H9 (cell line): ENCODE results near the gene KRTAP22-1. TPM values are rescaled to one million over a fixed set of nuclear protein-coding genes. Genes with fewer than 3 reads are reported as not detected.

Experiments
- DNase-seq: peaks from one replicate; pipeline ENCODE4 v3.0.0-alpha.2; 2017
- H2AFZ ChIP-seq: one replicate; pipeline ENCODE4 v1.6.1; 2013; ENCODE audit warnings: mild to moderate bottlenecking, low read length, control low read depth, moderate library complexity
- H2AK5ac ChIP-seq: 2 replicates; pipeline ENCODE4 v1.6.1; 2013; ENCODE audit warnings: low read length, control low read depth, mixed read lengths; ENCODE audit not compliant: insufficient read length
- H2BK120ac ChIP-seq: one replicate; pipeline ENCODE4 v1.6.1; 2013; ENCODE audit warnings: low read depth, mild to moderate bottlenecking, low read length, control low read depth, inconsistent platforms; ENCODE audit not compliant: poor library complexity, severe bottlenecking
- H2BK12ac ChIP-seq: 2 replicates; pipeline ENCODE4 v1.6.1; 2013; ENCODE audit warnings: low read length, control low read depth, mixed read lengths, low read depth; ENCODE audit not compliant: insufficient read length
- H2BK15ac ChIP-seq: 2 replicates; pipeline ENCODE4 v1.6.1; 2013; ENCODE audit warnings: low read depth, low read length, control low read depth
- H2BK20ac ChIP-seq: one replicate; pipeline ENCODE4 v1.6.1; 2013; ENCODE audit warnings: low read depth, mild to moderate bottlenecking, low read length, control low read depth, inconsistent platforms; ENCODE audit not compliant: poor library complexity, severe bottlenecking
- H2BK5ac ChIP-seq: 2 replicates; pipeline ENCODE4 v1.6.1; 2013; ENCODE audit warnings: low read length, control low read depth, mixed read lengths; ENCODE audit not compliant: insufficient read length
- H3K14ac ChIP-seq: 2 replicates; pipeline ENCODE4 v1.6.1; 2013; ENCODE audit warnings: low read length, control low read depth; ENCODE audit not compliant: insufficient read depth
- H3K18ac ChIP-seq: 2 replicates; pipeline ENCODE4 v1.6.1; 2013; ENCODE audit warnings: low read depth, mild to moderate bottlenecking, mixed read lengths, low read length, control low read depth; ENCODE audit not compliant: insufficient read length
- H3K23ac ChIP-seq: 2 replicates; pipeline ENCODE4 v1.6.1; 2013; ENCODE audit warnings: low read length, control low read depth, mixed read lengths, low read depth; ENCODE audit not compliant: insufficient read length
- H3K23me2 ChIP-seq: 2 replicates; pipeline ENCODE4 v1.6.1; 2013; ENCODE audit warnings: low read depth, mild to moderate bottlenecking, mixed read lengths, low read length, control low read depth; ENCODE audit not compliant: insufficient read length, poor library complexity, severe bottlenecking
- H3K27ac ChIP-seq: 2 replicates; pipeline ENCODE4 v1.5.1; 2013; ENCODE audit warnings: low read length, control low read depth, mixed read lengths, low read depth; ENCODE audit not compliant: insufficient read length
- H3K27me3 ChIP-seq: 2 replicates; pipeline ENCODE4 v1.6.1; 2013; ENCODE audit warnings: low read length, control low read depth, inconsistent platforms; ENCODE audit not compliant: insufficient read depth
- H3K4ac ChIP-seq: 2 replicates; pipeline ENCODE4 v1.6.1; 2013; ENCODE audit warnings: low read depth, mild to moderate bottlenecking, control low read depth, inconsistent platforms, low read length, moderate library complexity
- H3K4me1 ChIP-seq: 2 replicates; pipeline ENCODE4 v1.6.1; 2013; ENCODE audit warnings: low read length, control low read depth, inconsistent platforms; ENCODE audit not compliant: insufficient read depth
- H3K4me2 ChIP-seq: 2 replicates; pipeline ENCODE4 v1.6.1; 2013; ENCODE audit warnings: low read length, control low read depth, mixed read lengths; ENCODE audit not compliant: insufficient read length, insufficient read depth
- H3K56ac ChIP-seq: 2 replicates; pipeline ENCODE4 v1.6.1; 2013; ENCODE audit warnings: low read depth, mild to moderate bottlenecking, mixed read lengths, low read length, control low read depth; ENCODE audit not compliant: insufficient read length
- H3K79me1 ChIP-seq: 2 replicates; pipeline ENCODE4 v1.6.1; 2013; ENCODE audit warnings: low read depth, mild to moderate bottlenecking, moderate library complexity, low read length, control low read depth, inconsistent platforms; ENCODE audit not compliant: insufficient read depth, poor library complexity, severe bottlenecking
- H3K79me2 ChIP-seq: 2 replicates; pipeline ENCODE4 v1.6.1; 2013; ENCODE audit warnings: low read length, control low read depth, inconsistent platforms; ENCODE audit not compliant: insufficient read depth
- H3K9ac ChIP-seq: 2 replicates; pipeline ENCODE4 v1.6.1; 2013; ENCODE audit warnings: low read length, control low read depth, mixed read lengths; ENCODE audit not compliant: insufficient read length; ENCODE audit errors: extremely low read depth
- H3K9me3 ChIP-seq: one replicate; pipeline ENCODE4 v1.6.1; 2013; ENCODE audit warnings: low read depth, low read length, inconsistent platforms; ENCODE audit not compliant: control insufficient read depth
- H3T11ph ChIP-seq: one replicate; pipeline ENCODE4 v1.6.1; 2013; ENCODE audit warnings: mild to moderate bottlenecking, low read length, control low read depth, inconsistent platforms
- H4K20me1 ChIP-seq: one replicate; pipeline ENCODE4 v1.6.1; 2013; ENCODE audit not compliant: control insufficient read depth, insufficient read length, insufficient read depth
- H4K5ac ChIP-seq: 2 replicates; pipeline ENCODE4 v1.6.1; 2013; ENCODE audit warnings: low read depth, mild to moderate bottlenecking, mixed read lengths, low read length, control low read depth; ENCODE audit not compliant: insufficient read length
- H4K8ac ChIP-seq: replicated peaks from 2 replicates; pipeline ENCODE4 v1.6.1; 2013; ENCODE audit warnings: low read length, control low read depth, mixed read lengths, low read depth; ENCODE audit not compliant: insufficient read length
- H4K91ac ChIP-seq: 2 replicates; pipeline ENCODE4 v1.6.1; 2013; ENCODE audit warnings: low read depth, mild to moderate bottlenecking, moderate library complexity, mixed read lengths, low read length, control low read depth; ENCODE audit not compliant: insufficient read length
- H3K27ac Mint-ChIP-seq, 3 experiments: 2 replicates in 2 of 3; 3 replicates in 1 of 3; pipeline ENCODE4 v1.8.0; 2020 to 2021; ENCODE audit warnings: mixed read lengths in 3 of 3, mild to moderate bottlenecking in 1 of 3, moderate library complexity in 1 of 3
- H3K27me3 Mint-ChIP-seq: 2 replicates; pipeline ENCODE4 v1.8.0; 2021; ENCODE audit warnings: low read depth, mild to moderate bottlenecking, moderate library complexity, mixed read lengths
- H3K36me3 Mint-ChIP-seq, 3 experiments: 2 replicates in 2 of 3; 3 replicates in 1 of 3; pipeline ENCODE4 v1.8.0; 2020 to 2021; ENCODE audit warnings: low read depth in 3 of 3, mixed read lengths in 3 of 3; ENCODE audit not compliant: insufficient read depth in 1 of 3
- H3K4me1 Mint-ChIP-seq, 2 experiments: 2 replicates each; pipeline ENCODE4 v1.8.0; 2020; ENCODE audit warnings: mixed read lengths in 2 of 2
- H3K4me3 Mint-ChIP-seq, 2 experiments: 2 replicates in 1 of 2; 3 replicates in 1 of 2; pipeline ENCODE4 v1.8.0; 2020 to 2021; ENCODE audit warnings: mild to moderate bottlenecking in 2 of 2, mixed read lengths in 2 of 2, moderate library complexity in 1 of 2
- H3K9me3 Mint-ChIP-seq, 2 experiments: 2 replicates in 1 of 2; 3 replicates in 1 of 2; pipeline ENCODE4 v1.8.0; 2020; ENCODE audit warnings: mild to moderate bottlenecking in 2 of 2, mixed read lengths in 2 of 2, moderate library complexity in 1 of 2
- CTCF ChIP-seq: fragments of 200-600 bp; sonication (generic); conservative IDR thresholded peaks from 3 replicates; pipeline ENCODE4 v1.8.0; 2021; ENCODE audit warnings: antibody characterized with exemption, mild to moderate bottlenecking
- WGBS: extraction: QIAGEN DNeasy Blood & Tissue Kit; methylation state at CpG from one replicate; pipeline ENCODE4 v1.1.7; 2013; ENCODE audit warnings: missing lambda C conversion rate, low lambda C conversion rate, mixed read lengths; ENCODE audit not compliant: insufficient read length; ENCODE audit errors: extremely low coverage; 5-methylcytosine and 5-hydroxymethylcytosine counted together
- total RNA-seq: library from RNA; stranded (reverse); gene quantifications from 2 replicates; pipeline ENCODE4 v1.2.1, GENCODE V29; 2021

Gene KRTAP22-1
- total RNA-seq, 1 experiment from 2014 or later, result not detected

GRCh38 chr21:30561957-30562356 lies 38.9 kb upstream of the KRTAP22-1 start:
- no peak overlapping the region for H2AK5ac ChIP-seq
- no peaks in the 10 kb centered on the region for H3K27me3 ChIP-seq
- WGBS, result no CpG with 5 or more reads among the region's 2 CpGs
- H2BK20ac ChIP-seq, result no peak overlapping the region
- H3K23me2 ChIP-seq, result no peaks in the 10 kb centered on the region
- no peaks in the 10 kb centered on the region for H3K9me3 ChIP-seq
- H3K9me3 Mint-ChIP-seq, result peaks cover 5 to 19% of the 10 kb centered on the region in 2 experiments; a peak in 4 of 5 replicates
- H3K36me3 Mint-ChIP-seq, result peaks cover 0 to 9% (median 0%) of the 10 kb centered on the region in 3 experiments; a peak in 2 of 7 replicates
- H2BK120ac ChIP-seq, result no peak overlapping the region
- no peak overlapping the region for H3K27ac Mint-ChIP-seq
- no peak overlapping the region for H3K23ac ChIP-seq
- no peak overlapping the region for H4K5ac ChIP-seq
- H3K18ac ChIP-seq, result no peak overlapping the region
- no peak overlapping the region for H3K27ac ChIP-seq
- no peak overlapping the region for H3K4me3 Mint-ChIP-seq
- H3K14ac ChIP-seq, result no peak overlapping the region
- H2BK5ac ChIP-seq, result no peak overlapping the region
- H2BK15ac ChIP-seq, result no peak overlapping the region
- H4K20me1 ChIP-seq, result no peaks in the 10 kb centered on the region
- no peak overlapping the region for H3K4me2 ChIP-seq
- no peak for TF ChIP-seq CTCF
- DNase-seq, result no peak
- H2AFZ ChIP-seq, result no peak overlapping the region
- no peak overlapping the region for H3T11ph ChIP-seq
- no peak overlapping the region for H2BK12ac ChIP-seq
- no peak overlapping the region for H3K56ac ChIP-seq
- no peak overlapping the region for H4K91ac ChIP-seq
- H3K4me1 ChIP-seq, result no peaks in the 10 kb centered on the region
- H3K27me3 Mint-ChIP-seq, result no peaks in the 10 kb centered on the region
- H3K79me1 ChIP-seq, result no peaks in the 10 kb centered on the region
- H4K8ac ChIP-seq, result no peak overlapping the region
- no peaks in the 10 kb centered on the region for H3K79me2 ChIP-seq
- H3K4ac ChIP-seq, result no peak overlapping the region
- H3K4me1 Mint-ChIP-seq, result no peaks in the 10 kb centered on the region
- no peak overlapping the region for H3K9ac ChIP-seq
